Activated CD4-positive, alpha-beta T cell treated with anti-CD3 and anti-CD28 coated beads for 4 hours (primary cell): ENCODE data around the gene CELF2.

ENCODE experiments used
- DNase-seq, 2 donors: peaks; one replicate each; pipeline ENCODE4 v3.0.0-alpha.2; 2020

Gene CELF2

DNA sequence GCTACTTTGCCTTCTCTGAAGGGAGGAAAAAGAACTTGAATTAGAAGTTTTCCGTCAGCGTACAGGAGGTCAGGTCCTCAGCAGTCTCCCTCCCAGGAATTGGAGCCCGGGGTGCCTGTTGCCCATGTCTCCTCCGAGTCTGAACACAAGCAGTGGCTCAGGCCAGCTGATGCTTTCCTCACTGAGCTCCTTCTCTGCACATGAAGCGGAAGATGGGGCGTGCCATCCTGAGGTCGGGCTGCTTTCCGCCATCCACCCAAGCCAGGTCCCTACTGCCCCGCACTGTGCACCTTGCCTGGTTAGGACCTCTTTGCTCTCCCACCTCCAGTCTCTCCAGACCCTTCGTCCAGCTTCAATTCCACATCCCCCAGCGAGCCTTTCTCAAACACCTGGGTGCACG lies 237.5 kb downstream of the CELF2 start:
- no peak for DNase-seq

- DNase-seq, result no peak
Measured at GRCh38 chr10:11255796-11256444, 238.2 kb downstream of the CELF2 start.

DNA sequence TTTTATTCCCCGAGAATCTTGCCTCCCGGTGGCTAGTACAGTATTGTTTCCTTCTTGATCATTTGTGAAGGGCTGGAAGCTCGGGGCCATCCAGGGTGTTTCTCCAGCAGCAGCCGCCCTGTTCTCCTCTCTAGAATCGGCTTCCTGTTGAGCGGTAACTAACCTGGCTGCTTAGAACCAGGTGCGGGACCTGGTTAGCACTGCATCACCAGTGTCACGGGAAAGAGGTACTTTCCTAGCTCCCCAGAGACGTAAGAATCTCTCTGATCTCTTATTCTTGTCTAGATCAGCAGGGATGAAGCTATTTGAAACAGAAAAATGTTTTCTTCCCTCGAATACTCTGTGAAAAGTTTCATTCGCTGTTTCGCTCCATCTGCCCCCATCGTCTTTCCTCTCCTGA lies 239.2 kb downstream of the CELF2 start:
- no peak for DNase-seq

GRCh38 chr10:11257440-11258090 lies 239.9 kb downstream of the CELF2 start:
- no peak for DNase-seq

DNA sequence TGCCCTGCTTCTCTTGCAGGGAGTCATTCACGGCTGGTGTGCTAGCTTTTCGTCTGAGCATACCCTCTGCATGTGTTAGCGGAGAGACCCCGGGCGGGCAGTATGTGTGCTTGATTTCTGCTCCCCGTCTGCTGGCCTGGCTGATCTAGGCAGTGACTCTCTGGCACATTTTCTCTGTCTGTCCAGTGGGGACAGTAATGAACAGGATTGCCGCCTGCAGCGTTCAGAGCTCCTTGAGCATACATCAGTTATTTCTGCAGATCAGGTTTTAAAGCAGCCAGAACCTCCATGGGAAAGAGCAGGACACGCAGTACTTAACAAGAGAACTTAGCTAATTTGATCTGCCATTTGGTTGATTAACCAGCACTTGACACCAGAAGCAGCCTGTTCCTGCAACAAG lies 242.5 kb downstream of the CELF2 start:
- DNase-seq, result no peak

GRCh38 chr10:11261143-11261542 lies 243.5 kb downstream of the CELF2 start:
- DNase-seq, result no peak

DNA sequence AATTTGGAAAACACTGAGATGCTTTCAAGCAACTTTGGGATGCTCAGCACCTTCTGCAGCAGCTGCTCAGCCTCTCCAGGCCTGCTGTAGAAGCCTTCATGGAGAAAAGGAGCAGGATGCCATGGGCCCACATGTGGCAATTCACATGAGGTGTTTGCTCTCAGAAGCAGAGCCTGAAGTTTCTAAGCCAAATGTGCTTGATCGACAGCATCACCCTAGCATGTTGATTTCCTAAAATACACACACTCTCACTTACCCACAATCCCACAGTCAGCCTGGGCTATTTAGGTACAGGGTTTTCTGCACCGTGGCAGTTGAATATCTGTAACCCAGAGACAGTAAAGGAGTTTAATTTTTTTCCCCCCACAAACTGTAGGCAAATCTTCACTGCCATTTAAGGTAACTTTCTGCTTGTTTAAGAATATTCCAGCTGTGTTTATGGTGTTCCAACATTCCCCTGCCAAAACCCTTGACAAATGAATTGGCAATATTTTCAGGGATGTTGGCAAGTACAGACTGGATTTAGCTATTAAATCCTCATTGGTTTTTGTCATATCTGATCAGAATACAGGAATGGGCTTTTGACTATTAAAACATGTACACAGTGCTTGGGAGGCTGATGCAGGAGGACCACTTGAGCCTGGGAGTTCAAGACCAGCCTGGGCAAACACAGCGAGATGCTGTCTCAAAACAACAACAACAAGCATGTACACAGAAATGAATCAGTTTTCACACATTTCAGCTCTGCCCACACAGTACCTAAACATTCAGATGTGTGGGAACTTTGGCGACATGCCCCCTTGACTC lies 244.2 kb downstream of the CELF2 start:
- no peak for DNase-seq

DNA sequence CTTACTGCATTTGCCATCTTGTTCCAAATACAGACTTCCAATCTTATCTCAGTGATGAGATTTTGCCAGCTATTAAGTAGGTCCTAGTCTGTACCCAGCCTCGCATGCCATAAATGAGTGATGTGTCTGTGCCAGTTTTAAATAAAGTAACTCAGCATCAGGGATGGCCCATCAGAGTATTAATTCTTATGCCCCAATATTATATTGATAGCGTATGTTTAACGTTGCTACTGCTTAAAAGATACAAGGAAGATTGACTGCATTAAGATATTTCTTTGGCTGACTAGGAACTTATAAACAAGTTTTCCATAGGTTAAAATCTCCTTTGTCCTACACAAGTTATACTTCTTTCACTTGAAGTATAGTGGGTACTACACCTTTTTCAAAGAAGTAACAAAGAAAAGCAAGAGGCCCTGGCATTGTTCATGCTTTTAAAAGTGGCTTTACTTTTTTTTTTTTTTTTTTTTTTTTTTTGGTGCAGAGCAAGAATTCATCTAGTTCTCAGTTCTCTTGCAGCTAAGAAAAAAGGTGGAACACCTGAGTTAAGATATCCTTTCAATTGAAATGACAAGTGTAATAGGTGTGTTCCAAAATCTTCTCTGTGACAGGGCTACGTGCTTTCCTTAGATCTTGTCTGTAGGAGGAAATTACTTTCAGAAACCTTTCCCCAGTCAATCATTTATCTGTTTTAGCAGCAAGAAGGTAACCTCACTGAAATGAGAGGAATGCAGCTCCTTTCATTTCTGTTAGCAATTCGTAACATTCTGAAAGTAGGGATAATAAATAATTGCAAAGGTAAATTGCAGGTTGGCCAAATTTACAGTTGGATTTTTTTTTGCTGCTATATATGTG lies 245.0 kb downstream of the CELF2 start:
- no peak for DNase-seq

GRCh38 chr10:11263767-11264166 lies 246.1 kb downstream of the CELF2 start:
- no peak for DNase-seq

- no peak for DNase-seq
Measured at GRCh38 chr10:11264296-11265048, 246.8 kb downstream of the CELF2 start.

GRCh38 chr10:11265484-11265883 lies 247.8 kb downstream of the CELF2 start:
- no peak for DNase-seq

- no peak for DNase-seq
Measured at GRCh38 chr10:11266426-11266825, 248.8 kb downstream of the CELF2 start.

- peak; percentile 70 to 79 for DNase-seq
Measured at GRCh38 chr10:11270135-11270857, 252.6 kb downstream of the CELF2 start.

DNA sequence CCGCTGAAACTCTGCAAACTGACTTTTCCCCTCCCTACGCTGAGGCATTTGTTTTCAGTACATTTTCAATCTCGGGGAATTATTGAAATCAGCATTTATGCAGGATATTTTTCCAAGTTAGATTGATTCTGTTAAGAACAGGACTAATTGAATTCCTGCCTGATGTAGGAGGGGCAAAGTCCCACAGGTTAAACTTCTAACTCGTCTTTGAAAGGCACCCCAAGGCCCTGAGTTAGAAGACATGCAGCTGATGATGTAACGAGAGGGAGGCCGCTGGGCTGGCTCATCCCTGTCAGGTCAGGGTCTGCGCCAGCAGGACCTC lies 253.1 kb downstream of the CELF2 start:
- no peak for DNase-seq

- DNase-seq, result no peak
Measured at GRCh38 chr10:11272915-11273389, 255.3 kb downstream of the CELF2 start.

DNA sequence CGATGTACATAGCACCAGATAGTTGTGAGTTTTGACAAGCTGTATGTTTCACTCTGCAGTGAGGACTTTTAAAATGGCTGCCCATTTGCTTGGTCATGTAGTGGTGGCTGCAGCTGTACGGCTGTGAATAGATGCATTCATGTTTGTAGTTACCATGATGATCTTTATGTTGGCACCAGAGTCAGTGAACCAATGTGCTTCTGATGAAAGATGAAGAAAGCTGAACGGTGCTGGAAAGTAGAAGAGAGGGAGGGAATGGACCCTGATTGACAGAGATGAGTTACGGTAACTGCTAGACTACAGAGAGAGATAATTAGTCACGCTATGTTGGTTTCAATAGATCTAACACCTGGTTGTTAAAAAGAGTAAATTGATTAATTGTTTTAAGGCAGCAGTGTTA lies 256.8 kb downstream of the CELF2 start:
- no peak for DNase-seq

DNA sequence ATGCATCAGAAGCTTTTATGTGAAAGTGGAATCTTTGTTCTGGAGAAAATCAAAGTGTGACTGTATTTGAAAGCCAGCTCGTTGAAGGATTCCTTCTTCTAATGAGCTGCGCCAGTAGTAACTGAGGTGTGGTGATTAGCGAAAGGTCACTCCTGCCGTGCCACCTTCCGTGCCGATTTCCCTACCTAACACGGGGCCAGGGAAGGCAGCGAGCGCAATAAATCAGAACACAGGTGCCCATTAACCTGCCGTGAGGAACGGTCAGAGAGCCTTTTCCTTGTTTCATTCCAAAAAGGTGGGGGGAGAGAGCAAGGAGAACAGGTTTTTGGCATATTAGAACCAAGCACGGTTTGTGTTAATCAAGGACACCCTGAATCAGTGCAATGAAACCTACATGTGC lies 258.0 kb downstream of the CELF2 start:
- DNase-seq, result no peak

DNA sequence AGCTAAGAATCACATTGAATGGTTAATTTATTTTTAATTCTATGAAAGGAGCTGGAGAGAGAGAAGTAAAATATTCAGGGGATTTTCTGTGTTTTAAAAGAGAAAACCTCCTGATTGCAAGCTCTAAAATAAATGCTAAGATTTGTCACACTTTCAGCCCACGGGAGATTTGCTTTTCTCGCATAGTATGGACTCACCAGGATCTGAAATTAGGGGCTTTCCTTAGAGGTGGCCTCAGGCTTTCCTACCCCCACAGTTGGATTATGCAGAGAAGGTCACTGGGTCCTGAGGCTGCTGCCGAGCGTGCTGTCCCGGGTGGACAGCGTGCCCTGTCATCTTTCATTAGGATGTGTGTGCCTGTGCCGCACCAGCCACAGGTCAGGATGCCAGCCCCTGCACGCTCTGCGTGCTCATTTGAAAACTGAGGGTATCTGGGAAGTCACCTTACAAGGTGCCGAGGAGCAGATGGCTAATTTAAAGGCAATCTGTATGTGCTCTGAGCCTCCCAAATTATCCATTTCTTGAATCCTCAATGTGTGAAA lies 258.8 kb downstream of the CELF2 start:
- no peak for DNase-seq

DNA sequence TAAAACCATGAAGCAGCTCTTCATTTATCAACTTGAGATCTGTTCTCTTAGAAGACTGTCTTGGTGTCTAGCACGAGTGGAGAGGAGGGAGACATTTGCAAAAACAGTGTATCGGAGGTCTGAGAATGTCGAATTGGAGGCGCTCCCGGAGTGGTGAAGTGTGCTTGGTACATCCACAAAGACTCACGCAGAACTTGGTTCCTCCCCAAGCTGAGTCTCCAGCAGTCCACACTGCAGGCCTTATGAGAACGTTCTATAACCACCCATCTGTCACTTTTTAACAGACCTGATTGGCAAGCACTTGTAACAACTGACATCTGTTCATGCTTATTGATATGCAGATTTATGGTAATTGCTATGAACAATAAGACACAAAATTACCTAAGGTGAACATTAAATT lies 261.6 kb downstream of the CELF2 start:
- no peak for DNase-seq

- DNase-seq, result no peak
Measured at GRCh38 chr10:11280187-11280932, 262.7 kb downstream of the CELF2 start.

DNA sequence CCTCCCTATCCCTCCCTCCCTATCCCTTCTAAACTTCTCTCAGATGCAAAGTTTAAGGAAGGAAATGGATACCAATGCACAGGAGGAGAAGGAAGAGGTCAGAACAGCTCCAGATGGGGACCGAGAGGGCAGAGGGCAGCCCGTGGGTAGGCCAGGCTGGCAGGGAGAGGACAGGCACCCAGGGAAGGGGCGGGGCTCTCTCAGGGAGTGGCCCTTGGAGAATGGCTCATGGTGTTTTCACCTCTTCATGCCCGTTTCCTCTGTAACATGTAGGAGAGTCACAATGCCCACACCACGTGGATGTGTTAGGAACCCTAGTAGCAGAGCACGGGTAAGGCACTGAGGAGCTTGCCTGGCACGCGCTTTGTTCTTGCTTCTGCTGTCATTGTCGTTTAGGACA lies 264.5 kb downstream of the CELF2 start:
- no peak for DNase-seq
